ENCODE data around the gene FAM151A. TPM values are rescaled to one million over a fixed set of nuclear protein-coding genes. Genes with fewer than 3 reads are reported as not detected.

Gene FAM151A
- polyA plus RNA-seq, 4 donors: 1.4 to 22.0 (median 1.6) TPM

- no peak overlapping the region for H3K4me3 ChIP-seq (ENCODE audit: low read depth in 1 of 3, low read length in 3 of 3)
- 84 to 91% (median 84%) methylated on average over 10 of the region's 10 CpGs for WGBS, 3 donors
- H3K4me1 ChIP-seq (ENCODE audit: control insufficient read depth in 3 of 3, insufficient read depth in 2 of 3, low read depth in 1 of 3, low read length in 2 of 3): no peaks in the 10 kb centered on the region
- DNase-seq (no peak), FAIRE-seq (no peak)
- H3K27ac ChIP-seq (ENCODE audit: low read depth in 1 of 3, low read length in 2 of 3): no peak overlapping the region
- peaks cover 0 to 86% (median 10%) of the 10 kb centered on the region in 3 donors for H3K36me3 ChIP-seq (ENCODE audit: control insufficient read depth in 3 of 3, insufficient read depth in 2 of 3, low read depth in 1 of 3, low read length in 3 of 3)
- no peaks in the 10 kb centered on the region for H3K9me3 ChIP-seq (ENCODE audit: control insufficient read depth in 2 of 2, insufficient read depth in 1 of 2, low read depth in 1 of 2, low read length in 1 of 2)
- H3K27me3 ChIP-seq (ENCODE audit: control insufficient read depth in 3 of 3, insufficient read depth in 3 of 3, low read length in 3 of 3): no peaks in the 10 kb centered on the region
These were observed 21.6 kb downstream of the FAM151A start for GRCh38 chr1:54601730-54602129.

GRCh38 chr1:54600947-54601721 is 22.2 kb downstream of the FAM151A start:
- DNase-seq: no peak
- 84 to 86% (median 85%) methylated on average over 16 to 21 of the region's 21 CpGs for WGBS, 3 donors
- no peaks in the 10 kb centered on the region for H3K4me1 ChIP-seq (ENCODE audit: control insufficient read depth in 3 of 3, insufficient read depth in 2 of 3, low read depth in 1 of 3, low read length in 2 of 3)
- H3K27ac ChIP-seq (ENCODE audit: low read depth in 1 of 3, low read length in 2 of 3): no peak overlapping the region
- FAIRE-seq: no peak
- H3K36me3 ChIP-seq (ENCODE audit: control insufficient read depth in 3 of 3, insufficient read depth in 2 of 3, low read depth in 1 of 3, low read length in 3 of 3): peaks cover 0 to 88% (median 10%) of the 10 kb centered on the region in 3 donors
- H3K27me3 ChIP-seq (ENCODE audit: control insufficient read depth in 3 of 3, insufficient read depth in 3 of 3, low read length in 3 of 3): no peaks in the 10 kb centered on the region
- no peak overlapping the region for H3K4me3 ChIP-seq (ENCODE audit: low read depth in 1 of 3, low read length in 3 of 3)
- H3K9me3 ChIP-seq (ENCODE audit: control insufficient read depth in 2 of 2, insufficient read depth in 1 of 2, low read depth in 1 of 2, low read length in 1 of 2): no peaks in the 10 kb centered on the region

DNA sequence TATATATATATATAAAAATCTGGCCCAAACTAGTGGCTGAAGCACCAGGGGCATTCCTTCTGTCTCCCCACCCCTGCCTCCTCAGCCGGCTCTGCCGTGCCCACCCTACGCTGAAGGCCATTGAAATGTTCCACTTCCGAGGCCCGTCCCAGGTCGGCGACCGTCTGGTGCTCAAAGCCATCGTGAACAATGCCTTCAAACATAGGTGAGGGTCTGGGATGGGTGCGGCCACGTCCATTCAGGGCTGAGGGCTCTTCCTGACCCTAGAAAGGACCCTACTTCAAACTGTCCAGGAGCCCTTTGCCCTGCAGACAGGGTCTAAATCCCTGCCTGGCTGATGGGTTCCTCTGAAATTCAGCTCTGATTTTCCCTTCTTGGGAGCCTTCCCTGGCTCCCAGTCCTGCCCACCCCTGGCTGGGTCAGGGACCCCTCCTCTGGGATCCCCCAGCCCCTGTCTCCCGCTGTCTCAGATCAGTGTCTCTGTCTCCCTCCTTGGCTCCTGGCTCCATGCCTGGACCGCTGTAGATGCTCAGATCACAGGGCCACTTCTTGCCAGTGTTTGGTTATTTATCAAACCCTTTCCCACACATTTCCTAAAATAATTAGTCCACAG is 24.0 kb downstream of the FAM151A start:
- no peak for FAIRE-seq
- H3K27ac ChIP-seq (ENCODE audit: low read depth in 1 of 3, low read length in 2 of 3): no peak overlapping the region
- peaks cover 5 to 89% (median 15%) of the 10 kb centered on the region in 3 donors for H3K36me3 ChIP-seq (ENCODE audit: control insufficient read depth in 3 of 3, insufficient read depth in 2 of 3, low read depth in 1 of 3, low read length in 3 of 3)
- DNase-seq: no peak
- WGBS, 3 donors: 89 to 94% (median 91%) methylated on average over 13 of the region's 13 CpGs
- no peaks in the 10 kb centered on the region for H3K9me3 ChIP-seq (ENCODE audit: control insufficient read depth in 2 of 2, insufficient read depth in 1 of 2, low read depth in 1 of 2, low read length in 1 of 2)
- no peaks in the 10 kb centered on the region for H3K4me1 ChIP-seq (ENCODE audit: control insufficient read depth in 3 of 3, insufficient read depth in 2 of 3, low read depth in 1 of 3, low read length in 2 of 3)
- H3K4me3 ChIP-seq (ENCODE audit: low read depth in 1 of 3, low read length in 3 of 3): no peak overlapping the region
- no peaks in the 10 kb centered on the region for H3K27me3 ChIP-seq (ENCODE audit: control insufficient read depth in 3 of 3, insufficient read depth in 3 of 3, low read length in 3 of 3)

DNA sequence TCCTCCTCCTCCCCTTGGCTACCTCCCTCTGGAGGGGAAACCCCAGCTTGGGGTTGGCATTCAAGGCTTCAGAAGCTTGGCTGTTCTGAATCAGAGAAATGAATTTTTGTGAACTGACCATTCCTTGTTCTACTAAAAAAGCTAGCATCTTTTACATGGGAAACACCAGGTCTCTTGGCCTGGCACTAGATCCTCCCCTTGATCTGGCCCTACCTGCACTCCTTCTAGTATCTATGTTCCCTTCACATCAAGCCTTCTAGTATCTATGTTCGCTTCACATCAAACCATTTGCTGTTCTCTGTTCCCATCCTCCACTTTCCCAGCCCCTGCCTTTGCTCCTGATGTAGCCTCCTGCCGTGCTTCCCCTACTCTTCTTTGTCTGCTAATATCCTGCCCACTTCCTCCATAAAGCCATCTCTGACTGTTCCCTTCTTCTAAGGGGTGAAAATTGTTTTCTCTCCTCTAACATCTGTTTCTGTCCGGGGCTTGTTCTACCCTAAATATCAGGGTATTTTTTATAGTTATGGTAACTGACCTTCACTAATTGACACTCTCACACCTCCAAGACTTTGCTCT is 25.8 kb downstream of the FAM151A start:
- Histone ChIP-seq H3K9me3 (ENCODE audit: control insufficient read depth in 2 of 2, insufficient read depth in 1 of 2, low read depth in 1 of 2, low read length in 1 of 2) (no peaks in the 10 kb centered on the region), H3K27me3 (ENCODE audit: control insufficient read depth in 3 of 3, insufficient read depth in 3 of 3, low read length in 3 of 3) (no peaks in the 10 kb centered on the region), H3K27ac (ENCODE audit: low read depth in 1 of 3, low read length in 2 of 3) (no peak overlapping the region), H3K4me3 (ENCODE audit: low read depth in 1 of 3, low read length in 3 of 3) (no peak overlapping the region), H3K4me1 (ENCODE audit: control insufficient read depth in 3 of 3, insufficient read depth in 2 of 3, low read depth in 1 of 3, low read length in 2 of 3) (no peaks in the 10 kb centered on the region), H3K36me3 (ENCODE audit: control insufficient read depth in 3 of 3, insufficient read depth in 2 of 3, low read depth in 1 of 3, low read length in 3 of 3) (peaks cover 8 to 89% (median 20%) of the 10 kb centered on the region in 3 donors)
- 78 to 95% (median 81%) methylated on average over 3 of the region's 3 CpGs for WGBS, 3 donors
- FAIRE-seq (no peak), DNase-seq (no peak)

DNA sequence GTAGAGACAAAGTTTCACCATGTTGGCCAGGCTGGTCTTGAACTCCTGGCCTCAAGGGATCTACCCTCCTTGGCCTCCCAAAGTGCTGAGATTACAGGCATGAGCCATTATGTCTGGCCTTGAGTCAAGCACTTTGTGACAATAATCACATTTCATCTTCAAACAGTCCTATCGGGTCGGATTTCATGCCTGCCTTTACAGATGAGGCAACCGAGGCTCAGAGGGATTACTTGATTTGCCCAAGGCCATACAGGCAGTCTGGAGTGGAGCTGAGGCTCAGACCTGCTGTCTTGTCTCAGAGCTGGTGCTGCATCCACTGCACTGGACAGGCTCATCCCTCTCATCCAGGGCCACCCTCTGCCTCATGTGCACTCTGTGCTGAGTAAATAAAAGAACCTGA is 26.6 kb downstream of the FAM151A start:
- Histone ChIP-seq H3K27ac (ENCODE audit: low read depth in 1 of 3, low read length in 2 of 3) (no peak overlapping the region), H3K4me1 (ENCODE audit: control insufficient read depth in 3 of 3, insufficient read depth in 2 of 3, low read depth in 1 of 3, low read length in 2 of 3) (no peaks in the 10 kb centered on the region), H3K36me3 (ENCODE audit: control insufficient read depth in 3 of 3, insufficient read depth in 2 of 3, low read depth in 1 of 3, low read length in 3 of 3) (peaks cover 8 to 89% (median 20%) of the 10 kb centered on the region in 3 donors), H3K9me3 (ENCODE audit: control insufficient read depth in 2 of 2, insufficient read depth in 1 of 2, low read depth in 1 of 2, low read length in 1 of 2) (no peaks in the 10 kb centered on the region), H3K4me3 (ENCODE audit: low read depth in 1 of 3, low read length in 3 of 3) (no peak overlapping the region), H3K27me3 (ENCODE audit: control insufficient read depth in 3 of 3, insufficient read depth in 3 of 3, low read length in 3 of 3) (no peaks in the 10 kb centered on the region)
- 89 to 91% (median 89%) methylated on average over 3 of the region's 3 CpGs for WGBS, 3 donors
- DNase-seq: no peak
- no peak for FAIRE-seq

GRCh38 chr1:54595956-54596498 is 27.3 kb downstream of the FAM151A start:
- Histone ChIP-seq H3K9me3 (ENCODE audit: control insufficient read depth in 2 of 2, insufficient read depth in 1 of 2, low read depth in 1 of 2, low read length in 1 of 2) (no peaks in the 10 kb centered on the region), H3K4me1 (ENCODE audit: control insufficient read depth in 3 of 3, insufficient read depth in 2 of 3, low read depth in 1 of 3, low read length in 2 of 3) (no peaks in the 10 kb centered on the region), H3K4me3 (ENCODE audit: low read depth in 1 of 3, low read length in 3 of 3) (no peak overlapping the region), H3K27me3 (ENCODE audit: control insufficient read depth in 3 of 3, insufficient read depth in 3 of 3, low read length in 3 of 3) (no peaks in the 10 kb centered on the region), H3K36me3 (ENCODE audit: control insufficient read depth in 3 of 3, insufficient read depth in 2 of 3, low read depth in 1 of 3, low read length in 3 of 3) (peaks cover 8 to 89% (median 17%) of the 10 kb centered on the region in 3 donors), H3K27ac (ENCODE audit: low read depth in 1 of 3, low read length in 2 of 3) (no peak overlapping the region)
- no peak for DNase-seq
- no peak for FAIRE-seq
- 89 to 91% (median 90%) methylated on average over 3 of the region's 3 CpGs for WGBS, 3 donors

DNA sequence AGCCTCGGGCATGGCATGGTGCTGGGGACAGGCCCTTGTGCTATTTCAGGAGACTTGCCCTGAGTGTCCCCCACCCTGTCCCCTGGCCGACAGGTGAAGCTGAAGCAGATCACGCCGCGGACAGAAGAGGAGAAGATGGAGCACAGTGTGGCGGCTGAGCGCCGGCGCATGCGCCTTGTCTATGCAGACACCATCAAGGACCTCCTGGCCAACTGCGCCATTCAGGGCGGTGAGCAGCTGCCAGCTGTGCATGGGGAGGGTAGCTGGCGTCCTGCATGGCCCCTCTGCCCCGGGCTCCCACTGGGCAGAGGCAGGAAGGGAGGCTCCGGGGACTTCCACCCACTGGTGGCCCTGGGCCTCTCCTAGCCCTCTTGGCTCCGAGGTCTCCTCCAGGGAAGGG is 28.9 kb downstream of the FAM151A start:
- no peak for DNase-seq
- 93 to 98% (median 93%) methylated on average over 12 to 16 of the region's 16 CpGs for WGBS, 3 donors
- no peak for FAIRE-seq

GRCh38 chr1:54593571-54594160 is 29.7 kb downstream of the FAM151A start:
- Histone ChIP-seq H3K36me3 (ENCODE audit: control insufficient read depth in 3 of 3, insufficient read depth in 2 of 3, low read depth in 1 of 3, low read length in 3 of 3) (peaks cover 8 to 87% (median 16%) of the 10 kb centered on the region in 3 donors), H3K4me3 (ENCODE audit: low read depth in 1 of 3, low read length in 3 of 3) (no peak overlapping the region), H3K27ac (ENCODE audit: low read depth in 1 of 3, low read length in 2 of 3) (no peak overlapping the region), H3K4me1 (ENCODE audit: control insufficient read depth in 3 of 3, insufficient read depth in 2 of 3, low read depth in 1 of 3, low read length in 2 of 3) (no peaks in the 10 kb centered on the region), H3K27me3 (ENCODE audit: control insufficient read depth in 3 of 3, insufficient read depth in 3 of 3, low read length in 3 of 3) (no peaks in the 10 kb centered on the region), H3K9me3 (ENCODE audit: control insufficient read depth in 2 of 2, insufficient read depth in 1 of 2, low read depth in 1 of 2, low read length in 1 of 2) (no peaks in the 10 kb centered on the region)
- DNase-seq (no peak), FAIRE-seq (no peak)
- WGBS, 3 donors: 90 to 91% (median 90%) methylated on average over 10 of the region's 10 CpGs

More for the DNA sequence above, 28.9 kb downstream of the FAM151A start:
- Histone ChIP-seq H3K36me3 (ENCODE audit: control insufficient read depth in 3 of 3, insufficient read depth in 2 of 3, low read depth in 1 of 3, low read length in 3 of 3) (peaks cover 8 to 85% (median 17%) of the 10 kb centered on the region in 3 donors), H3K4me1 (ENCODE audit: control insufficient read depth in 3 of 3, insufficient read depth in 2 of 3, low read depth in 1 of 3, low read length in 2 of 3) (no peaks in the 10 kb centered on the region), H3K9me3 (ENCODE audit: control insufficient read depth in 2 of 2, insufficient read depth in 1 of 2, low read depth in 1 of 2, low read length in 1 of 2) (no peaks in the 10 kb centered on the region), H3K4me3 (ENCODE audit: low read depth in 1 of 3, low read length in 3 of 3) (no peak overlapping the region), H3K27ac (ENCODE audit: low read depth in 1 of 3, low read length in 2 of 3) (no peak overlapping the region), H3K27me3 (ENCODE audit: control insufficient read depth in 3 of 3, insufficient read depth in 3 of 3, low read length in 3 of 3) (no peaks in the 10 kb centered on the region)
